DMS 273 (cell line): ENCODE data around the gene CACYBP.
A peak's percentile ranks its signal among the peaks of the same experiment; 100 is the strongest.
"Not testable (repeated sequence)": the region's sequence is repeated elsewhere in the genome, so short reads cannot be mapped to it uniquely, and the experiment has no call there.

Source experiments
- DNase-seq: peaks from one replicate; lab custom pipeline; 2025; ENCODE audit not compliant: unreplicated experiment; lab: John Stamatoyannopoulos, UW

The CACYBP gene

DNA sequence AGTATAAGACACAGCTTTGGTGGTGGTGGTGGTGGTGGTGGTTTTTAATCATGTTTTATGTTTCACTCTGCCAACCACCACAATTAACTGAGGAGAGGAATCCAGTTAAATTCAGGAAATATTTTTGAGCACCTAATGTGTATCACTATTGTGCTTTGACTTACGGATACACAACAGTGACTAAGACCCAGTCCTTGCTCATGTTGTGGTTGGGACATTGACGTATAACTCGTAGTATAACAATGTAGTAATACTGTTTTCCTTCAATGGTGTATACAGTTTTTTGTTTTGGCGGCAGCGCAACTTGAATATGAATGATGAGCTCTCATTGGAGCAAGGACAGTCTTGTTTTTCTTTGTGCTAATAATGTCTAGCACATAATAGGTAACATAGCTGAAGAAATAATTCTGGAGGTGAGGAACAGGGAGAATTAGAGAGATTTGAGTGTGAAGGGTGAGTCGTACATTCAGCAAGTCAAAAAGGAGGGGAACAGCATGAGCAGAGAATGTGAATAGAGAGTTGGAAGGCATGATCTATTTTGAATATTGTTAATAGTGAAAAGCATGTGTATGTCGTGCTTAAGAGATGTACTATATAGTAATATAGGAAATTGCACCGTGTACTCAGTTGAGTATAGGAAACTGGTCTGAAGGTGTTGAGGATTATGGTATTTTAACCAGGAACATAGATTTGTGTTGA is 5.5 kb downstream of the CACYBP start:
- no peak for DNase-seq

DNA sequence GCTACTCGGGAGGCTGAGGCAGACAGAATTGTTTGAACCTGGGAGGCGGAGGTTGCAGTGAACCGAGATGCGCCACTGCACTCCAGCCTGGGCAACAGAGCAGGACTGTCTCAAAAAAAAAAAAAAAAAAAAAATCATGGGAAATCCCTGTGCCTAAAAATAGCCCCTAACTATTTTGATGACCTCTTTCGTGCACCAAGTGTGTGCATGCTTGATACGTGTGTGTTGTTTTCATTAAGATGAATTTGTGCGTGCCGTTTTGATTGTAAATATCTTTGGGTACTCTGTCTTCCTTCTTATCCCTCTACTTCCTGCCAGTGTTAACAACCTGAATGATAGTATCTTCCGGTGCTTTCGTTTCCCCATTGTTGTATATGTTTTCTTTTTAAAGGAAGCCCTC is 9.8 kb downstream of the CACYBP start:
- no peak for DNase-seq

DNA sequence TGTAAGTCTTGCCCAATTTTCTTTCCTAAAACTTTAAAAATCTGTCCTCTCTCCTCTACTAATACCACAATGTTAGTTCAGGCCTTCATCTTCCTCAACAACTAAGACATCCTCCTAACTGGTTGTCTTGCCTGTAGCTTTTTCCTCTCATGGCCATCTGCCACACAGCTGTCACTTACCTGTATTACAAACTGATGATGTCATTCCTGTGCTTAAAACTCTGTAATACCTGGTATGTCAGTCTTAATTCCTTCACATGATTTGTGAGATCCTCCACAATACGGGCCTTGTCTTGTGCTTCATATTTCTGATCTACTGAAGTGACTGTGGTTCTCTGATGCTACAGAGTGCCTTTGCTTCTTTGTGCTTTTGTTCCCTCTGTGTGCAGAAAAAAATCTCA is 13.7 kb downstream of the CACYBP start:
- no peak for DNase-seq

DNA sequence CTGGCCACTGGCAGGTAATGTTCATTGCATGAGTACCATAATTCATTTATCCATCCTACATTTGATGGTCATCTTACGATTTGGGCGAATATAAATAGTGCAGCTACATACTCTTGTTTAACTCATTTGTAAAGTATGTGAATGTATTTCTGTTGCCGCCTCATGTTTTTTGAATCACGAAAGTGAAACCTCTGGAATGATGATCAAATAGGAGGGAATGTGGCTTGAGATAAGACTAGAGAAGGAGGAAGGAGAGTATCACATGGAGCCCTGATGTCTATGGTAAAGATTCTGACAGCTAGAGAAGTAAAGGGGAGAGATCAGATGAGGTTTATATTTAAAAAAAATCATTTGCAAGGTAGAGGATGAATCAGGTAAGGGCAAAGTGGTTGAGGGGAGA is 15.5 kb downstream of the CACYBP start:
- no peak for DNase-seq

DNA sequence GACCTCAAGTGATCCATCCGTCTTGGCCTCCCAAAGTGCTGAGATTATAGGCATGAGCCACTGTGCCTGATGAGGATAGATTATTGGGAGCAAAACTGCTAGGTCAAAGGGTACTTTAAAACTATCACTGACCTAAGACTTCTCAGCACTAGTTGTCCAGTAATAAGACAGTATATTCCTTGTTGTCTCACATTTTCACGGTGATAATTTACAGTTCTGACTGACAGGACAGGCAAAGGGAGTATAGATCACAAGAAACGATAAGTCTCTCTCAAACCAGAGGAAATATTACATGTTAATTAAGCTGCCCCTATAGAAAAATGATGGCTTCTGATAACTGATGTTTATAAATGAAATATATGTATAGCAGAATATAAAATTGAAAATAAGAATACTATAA is 19.8 kb downstream of the CACYBP start:
- no peak for DNase-seq

DNA sequence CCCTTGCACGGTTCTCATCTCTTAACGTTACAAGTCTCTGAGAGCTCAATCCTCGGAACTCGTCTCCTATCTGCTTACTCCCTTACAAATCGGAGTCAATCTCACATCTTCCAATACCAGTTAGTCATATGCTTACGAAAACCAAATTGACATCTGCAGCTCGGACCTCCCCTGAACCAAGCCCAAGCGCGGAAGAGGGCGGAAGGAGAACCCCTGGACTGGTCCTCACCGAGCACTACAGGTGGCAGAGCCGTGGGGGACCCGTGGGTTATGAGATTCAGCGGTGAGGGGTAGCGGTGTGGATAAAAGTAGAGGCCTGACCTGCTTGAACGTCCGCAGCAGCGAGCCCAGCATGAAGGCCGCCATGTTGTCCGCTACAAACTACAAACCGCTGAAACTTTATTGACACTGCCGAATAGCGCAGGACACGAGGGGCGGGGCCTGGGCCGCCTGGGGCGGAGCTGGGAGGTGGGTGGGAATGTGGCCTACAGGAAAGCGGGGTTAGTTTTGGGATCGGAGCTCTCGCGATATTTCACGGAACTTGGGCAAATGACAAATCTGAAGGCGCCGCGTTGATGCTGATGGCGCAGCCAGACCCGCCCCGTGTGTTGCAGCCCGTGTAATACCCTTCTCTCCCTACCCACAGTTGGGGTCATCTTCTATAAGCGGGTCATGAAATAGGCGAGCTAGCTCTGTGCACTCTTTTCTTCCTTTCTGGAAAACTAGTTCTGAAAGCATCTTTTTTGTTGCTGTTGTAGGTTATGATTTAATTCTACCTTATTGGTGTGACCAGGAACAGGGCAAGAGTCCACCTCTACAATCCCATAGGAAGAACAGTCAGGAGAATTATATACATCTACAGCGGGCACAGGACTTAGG is 23.5 kb downstream of the CACYBP start, which contains the start of gene MRPS14:
Gene MRPS14, minus strand, starts transcription at position 383 of the 879 bp plus-strand sequence. Its CDS starts 17 bp downstream, at position 366.
- peak; percentile 99 for DNase-seq

DNA sequence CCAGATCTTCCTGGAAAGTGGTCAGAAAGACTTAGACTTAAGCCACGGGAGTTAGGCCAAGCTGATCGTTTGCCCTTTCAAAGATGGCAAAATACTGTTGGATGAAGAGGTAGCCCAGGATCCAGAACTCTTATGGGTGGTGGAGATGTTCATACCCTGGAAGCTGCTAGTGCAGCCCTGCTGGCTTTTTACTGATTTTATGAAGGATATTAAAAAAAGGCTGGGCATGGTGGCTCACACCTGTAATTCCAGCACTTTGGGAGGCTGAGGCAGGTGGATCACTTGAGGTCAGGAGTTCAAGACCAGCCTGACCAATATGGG is 24.1 kb downstream of the CACYBP start:
- DNase-seq, result peak; percentile 60

DNA sequence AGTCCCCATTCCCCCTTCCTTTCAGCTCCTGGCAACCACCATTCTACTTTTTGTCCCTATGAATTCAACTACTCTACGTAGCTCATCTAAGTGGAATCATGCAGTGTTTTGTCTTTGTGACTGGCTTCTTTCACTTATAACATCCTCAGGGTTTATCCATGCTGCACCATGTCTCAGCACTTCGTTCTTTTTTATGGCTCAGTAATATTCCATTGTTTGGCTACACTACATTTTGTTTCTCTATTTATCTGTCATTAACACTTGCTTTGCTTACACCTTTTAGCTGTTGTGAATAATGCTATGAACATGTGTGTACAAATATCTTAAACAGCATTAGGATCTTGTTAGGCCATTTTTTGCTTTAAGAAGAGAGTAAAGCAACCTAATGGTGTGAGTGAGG is 25.0 kb downstream of the CACYBP start:
- no peak for DNase-seq

DNA sequence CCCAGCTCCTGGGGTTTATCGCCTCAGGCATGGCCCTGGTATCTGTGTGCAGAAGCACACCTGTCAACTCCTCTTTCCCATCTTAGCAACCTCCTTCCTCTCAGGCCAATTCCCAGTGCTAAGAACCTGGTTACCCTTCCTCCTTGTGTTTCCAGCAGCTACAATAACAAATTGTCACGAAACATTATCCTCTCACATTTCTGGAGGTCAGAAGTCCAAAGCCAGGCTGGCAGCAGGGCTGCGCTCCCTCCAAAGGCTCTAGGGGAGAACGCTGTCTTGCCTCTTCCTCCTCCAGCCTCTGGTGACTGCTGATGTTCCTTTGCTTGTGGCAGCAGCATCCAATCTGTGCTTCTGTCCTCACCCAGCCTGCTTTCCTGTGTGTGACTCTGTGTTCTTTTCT is 34.2 kb downstream of the CACYBP start:
- no peak for DNase-seq

DNA sequence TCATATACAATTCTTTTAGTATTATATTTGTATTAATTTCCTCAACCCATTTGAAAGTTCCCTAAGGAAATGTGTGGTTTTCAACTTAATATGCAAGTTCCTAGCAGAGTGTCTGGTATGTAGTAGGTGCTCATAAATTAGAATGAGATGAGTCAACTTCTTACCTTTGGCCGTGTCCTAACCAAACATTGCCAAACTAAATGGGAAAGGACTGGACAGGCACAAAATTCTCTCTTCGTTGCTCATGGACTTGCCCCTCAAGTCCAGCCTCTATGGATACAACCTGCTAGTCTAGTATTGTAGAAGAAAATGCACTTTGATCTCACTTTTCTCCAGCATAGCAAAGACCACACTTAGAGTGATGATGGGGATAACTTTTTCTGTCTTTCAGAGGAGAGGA is 35.0 kb downstream of the CACYBP start:
- no peak for DNase-seq

DNA sequence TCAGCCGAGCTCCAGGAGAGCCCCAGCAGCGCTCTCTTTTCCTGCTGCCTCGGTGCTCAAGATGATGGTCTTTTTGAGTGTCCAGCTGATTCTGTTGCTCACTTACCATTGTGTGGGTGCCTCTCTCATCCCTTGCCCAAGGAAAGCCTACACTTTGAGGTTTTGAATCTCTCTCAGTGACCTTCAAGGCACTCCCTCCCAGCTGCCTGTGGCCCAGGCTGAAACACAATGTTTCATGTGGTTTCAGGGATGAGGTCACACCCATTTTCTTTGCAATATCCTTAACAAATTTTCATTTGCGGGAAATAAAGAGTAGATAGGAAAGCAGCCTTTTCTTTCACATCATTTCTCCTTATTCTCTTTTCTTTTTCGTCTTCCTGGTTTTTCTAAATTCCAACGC is 36.1 kb downstream of the CACYBP start:
- no peak for DNase-seq

DNA sequence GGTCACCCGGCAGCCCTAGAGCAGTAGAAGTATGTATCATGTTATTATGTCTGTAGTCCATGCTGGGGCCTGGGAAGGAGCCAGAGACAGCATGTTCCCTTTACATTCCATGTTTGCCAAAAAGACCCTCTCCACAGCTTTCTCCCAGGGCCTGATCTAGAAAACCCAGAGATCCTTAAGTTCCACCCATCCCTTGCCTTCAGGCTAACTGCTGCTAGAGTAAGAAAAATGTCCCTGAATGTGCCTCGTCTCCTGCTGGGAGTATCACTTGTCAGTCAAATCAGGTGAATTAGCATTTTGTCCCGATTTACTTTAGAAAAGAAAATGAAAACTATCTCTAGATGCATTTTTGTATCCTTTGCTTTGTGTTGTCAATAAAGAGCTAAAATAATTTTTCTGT is 36.7 kb downstream of the CACYBP start:
- no peak for DNase-seq

DNA sequence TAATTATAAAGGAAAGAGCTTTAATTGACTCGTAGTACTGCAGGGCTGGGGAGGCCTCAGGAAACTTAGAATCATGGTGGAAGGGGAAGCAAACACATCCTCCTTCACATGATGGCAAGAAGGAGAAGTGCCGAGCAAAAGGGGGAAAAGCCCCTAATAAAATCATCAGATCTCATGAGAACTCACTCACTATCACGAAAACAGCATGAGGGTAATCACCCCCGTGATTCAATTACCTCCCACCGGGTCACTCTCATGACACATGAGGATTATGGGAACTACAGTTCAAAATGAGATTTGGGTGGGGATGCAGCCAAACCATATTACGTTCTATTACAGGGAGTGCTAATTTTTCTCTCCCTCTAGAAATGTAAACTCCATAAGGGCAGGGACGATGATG is 37.7 kb downstream of the CACYBP start:
- no peak for DNase-seq

DNA sequence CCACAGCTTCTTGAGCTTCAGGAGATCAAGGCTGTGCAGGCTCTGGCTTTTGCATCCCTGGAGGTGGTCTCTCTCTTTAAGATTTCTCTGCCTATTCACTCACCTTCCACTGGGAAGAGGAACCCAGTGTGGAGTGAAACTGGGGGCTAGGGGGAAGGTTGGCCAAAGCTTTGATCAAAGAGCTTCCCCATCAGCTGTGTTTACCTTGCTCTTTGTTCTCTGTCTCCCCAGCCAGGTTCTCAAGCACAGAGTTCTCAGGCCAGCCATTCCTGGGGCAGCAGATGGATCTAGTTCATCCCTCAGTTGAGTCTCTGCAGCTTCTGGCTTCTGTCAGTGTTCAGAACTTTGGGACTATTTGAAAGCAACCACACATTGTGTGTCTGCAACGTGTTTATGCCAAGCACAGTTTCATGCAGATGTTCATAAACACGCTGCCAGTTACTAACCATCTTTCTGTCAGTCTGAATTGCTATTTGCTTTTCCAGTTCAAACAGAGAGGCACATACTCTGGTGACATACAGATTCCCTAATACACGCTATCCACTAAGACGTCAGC is 40.7 kb downstream of the CACYBP start:
- no peak for DNase-seq

DNA sequence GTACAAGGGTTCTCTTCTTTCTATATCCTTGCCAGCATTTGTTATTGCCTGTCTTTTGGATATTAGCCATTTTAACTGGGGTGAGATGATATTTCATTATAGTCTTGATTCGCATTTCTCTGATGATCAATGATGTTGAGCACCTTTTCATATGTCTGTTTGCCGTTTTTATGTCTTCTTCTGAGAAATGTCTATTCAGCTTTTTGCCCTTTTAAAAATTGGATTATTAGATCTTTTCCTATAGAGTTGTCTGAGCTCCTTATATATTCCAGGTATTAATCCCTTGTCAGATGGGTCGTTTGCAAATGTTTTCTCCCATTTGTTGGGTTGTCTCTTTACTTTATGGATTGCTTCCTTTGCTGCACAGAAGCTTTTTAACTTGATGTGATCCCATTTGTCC is 42.9 kb downstream of the CACYBP start:
- DNase-seq, result no peak

DNA sequence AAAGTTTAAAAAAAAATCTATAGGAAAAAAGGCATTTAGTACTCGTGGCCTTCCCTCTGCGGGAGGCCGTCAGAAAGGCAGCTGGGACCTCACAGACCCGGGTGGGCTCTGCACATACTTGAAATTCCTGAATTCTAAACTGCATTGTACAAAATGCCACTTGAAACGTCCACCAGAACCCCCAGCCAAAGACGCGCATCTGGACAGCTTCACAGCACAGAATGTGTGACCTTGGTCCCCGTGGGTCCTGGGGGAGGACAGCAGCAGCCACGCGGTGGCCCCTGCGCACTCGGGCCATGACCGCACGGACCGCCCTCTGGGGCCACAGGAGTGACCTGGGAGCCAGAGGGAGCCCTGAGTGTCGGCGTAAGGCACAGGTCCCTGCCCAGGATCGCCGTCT is 44.1 kb downstream of the CACYBP start:
- DNase-seq, result no peak

DNA sequence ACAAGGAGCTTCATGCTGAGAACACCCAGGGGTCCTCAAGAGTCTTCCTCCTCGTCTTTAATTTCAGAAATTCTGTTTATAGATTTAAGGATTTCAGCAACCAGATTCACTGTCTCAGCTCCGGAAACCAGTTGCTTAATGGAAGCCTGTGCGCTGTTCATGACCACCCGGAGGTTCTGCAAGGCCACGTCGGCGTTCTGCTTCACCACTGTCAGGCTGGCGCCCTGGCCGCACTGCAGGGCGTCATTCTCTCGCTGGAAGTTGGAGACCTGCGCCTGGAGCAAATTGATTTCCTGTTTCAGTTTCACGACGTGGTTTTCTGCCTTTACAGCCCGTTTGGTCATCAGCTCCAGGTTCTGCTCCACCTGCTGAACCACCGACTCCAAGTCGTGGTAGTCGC is 44.8 kb downstream of the CACYBP start:
- not testable (repeated sequence) for DNase-seq

DNA sequence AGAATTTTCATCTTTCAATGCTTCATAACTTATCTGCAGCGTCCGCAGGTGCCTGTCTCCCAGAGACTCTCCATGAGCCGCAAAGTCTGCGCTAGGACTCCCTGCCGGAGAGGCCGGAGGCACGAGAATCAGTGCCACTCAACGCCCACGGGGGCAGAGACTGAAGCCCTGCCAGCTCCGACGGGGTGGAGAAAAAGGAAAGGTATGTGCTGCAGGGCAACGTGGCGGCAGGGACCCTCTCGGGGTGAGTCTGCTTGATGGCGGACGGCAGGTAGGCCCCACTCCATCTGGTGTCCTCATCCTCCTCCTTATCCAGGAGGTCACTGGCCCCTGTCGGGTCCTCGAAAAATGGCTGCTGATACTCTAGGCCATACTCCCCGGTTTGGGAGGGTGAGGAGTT is 45.4 kb downstream of the CACYBP start:
- DNase-seq, result no peak

DNA sequence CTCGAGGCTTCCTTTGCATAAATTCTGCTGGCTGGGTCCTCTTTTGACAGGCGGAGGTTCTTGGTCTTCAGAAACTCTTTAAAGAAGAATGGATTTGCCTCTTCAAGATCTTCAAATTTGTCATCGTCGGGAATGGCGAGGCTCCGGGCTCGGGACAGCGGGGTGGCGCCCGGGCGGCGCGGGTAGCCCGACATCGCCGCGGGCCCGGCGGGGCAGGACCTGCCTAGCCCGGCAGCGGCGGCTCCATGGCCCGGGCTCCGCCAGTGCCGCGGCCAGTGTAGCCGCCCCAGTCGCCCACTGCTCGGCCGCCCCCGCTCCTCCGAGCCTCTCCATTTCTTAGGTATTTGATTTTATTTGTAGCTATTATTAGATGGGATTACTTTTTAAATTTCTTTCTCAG is 45.8 kb downstream of the CACYBP start:
- no peak for DNase-seq

DNA sequence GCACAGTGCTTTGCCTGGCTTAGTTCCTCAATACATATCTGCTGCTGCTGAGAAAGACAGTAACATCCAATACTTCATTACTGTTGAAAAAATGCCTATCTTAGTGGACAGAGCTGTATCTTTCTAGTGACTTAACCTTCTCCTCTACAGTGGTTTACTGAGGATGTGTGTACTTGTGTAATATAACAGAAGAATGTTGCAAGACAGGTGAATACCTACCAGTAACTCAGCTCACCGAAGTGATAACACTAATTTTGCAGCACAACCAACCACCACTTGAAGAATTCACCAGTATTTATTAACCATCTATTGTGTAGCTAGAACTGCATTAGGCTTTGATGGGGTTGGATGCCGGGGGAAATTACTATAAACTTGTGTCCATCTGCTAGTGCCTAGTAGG is 51.2 kb downstream of the CACYBP start:
- DNase-seq, result no peak

DNA sequence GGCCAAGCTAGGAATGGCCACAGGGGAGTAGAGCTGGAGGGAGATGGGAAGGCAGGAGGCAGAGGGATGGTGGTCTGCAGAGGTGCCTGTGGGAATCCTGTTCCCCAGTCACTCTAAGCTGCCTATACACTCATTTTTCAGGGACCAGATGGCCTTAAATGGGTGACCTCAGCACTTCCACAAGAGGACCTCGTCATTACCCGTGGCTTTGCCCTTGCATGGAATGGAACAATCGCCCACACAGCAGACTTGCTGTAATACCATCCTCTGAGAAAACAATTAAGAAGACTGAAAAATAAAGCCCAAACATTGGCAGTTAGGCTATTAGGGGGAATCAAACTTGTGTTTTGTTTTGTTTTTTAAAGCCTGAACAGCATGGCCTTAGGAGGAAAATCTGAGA is 55.0 kb downstream of the CACYBP start:
- DNase-seq, result peak; percentile 9
